ENCODE data around the gene LCAT.
A peak's percentile ranks its signal among the peaks of the same experiment; 100 is the strongest.

The LCAT gene

DNA sequence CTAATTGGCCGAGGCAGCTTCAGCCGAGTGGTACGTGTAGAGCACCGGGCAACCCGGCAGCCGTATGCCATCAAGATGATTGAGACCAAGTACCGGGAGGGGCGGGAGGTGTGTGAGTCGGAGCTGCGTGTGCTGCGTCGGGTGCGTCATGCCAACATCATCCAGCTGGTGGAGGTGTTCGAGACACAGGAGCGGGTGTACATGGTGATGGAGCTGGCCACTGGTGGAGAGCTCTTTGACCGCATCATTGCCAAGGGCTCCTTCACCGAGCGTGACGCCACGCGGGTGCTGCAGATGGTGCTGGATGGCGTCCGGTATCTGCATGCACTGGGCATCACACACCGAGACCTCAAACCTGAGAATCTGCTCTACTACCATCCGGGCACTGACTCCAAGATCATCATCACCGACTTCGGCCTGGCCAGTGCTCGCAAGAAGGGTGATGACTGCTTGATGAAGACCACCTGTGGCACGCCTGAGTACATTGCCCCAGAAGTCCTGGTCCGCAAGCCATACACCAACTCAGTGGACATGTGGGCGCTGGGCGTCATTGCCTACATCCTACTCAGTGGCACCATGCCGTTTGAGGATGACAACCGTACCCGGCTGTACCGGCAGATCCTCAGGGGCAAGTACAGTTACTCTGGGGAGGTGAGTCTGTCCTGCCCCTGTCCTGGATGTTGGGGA lies 34.7 kb downstream of the LCAT start:
- DNase-seq = no peak

DNA sequence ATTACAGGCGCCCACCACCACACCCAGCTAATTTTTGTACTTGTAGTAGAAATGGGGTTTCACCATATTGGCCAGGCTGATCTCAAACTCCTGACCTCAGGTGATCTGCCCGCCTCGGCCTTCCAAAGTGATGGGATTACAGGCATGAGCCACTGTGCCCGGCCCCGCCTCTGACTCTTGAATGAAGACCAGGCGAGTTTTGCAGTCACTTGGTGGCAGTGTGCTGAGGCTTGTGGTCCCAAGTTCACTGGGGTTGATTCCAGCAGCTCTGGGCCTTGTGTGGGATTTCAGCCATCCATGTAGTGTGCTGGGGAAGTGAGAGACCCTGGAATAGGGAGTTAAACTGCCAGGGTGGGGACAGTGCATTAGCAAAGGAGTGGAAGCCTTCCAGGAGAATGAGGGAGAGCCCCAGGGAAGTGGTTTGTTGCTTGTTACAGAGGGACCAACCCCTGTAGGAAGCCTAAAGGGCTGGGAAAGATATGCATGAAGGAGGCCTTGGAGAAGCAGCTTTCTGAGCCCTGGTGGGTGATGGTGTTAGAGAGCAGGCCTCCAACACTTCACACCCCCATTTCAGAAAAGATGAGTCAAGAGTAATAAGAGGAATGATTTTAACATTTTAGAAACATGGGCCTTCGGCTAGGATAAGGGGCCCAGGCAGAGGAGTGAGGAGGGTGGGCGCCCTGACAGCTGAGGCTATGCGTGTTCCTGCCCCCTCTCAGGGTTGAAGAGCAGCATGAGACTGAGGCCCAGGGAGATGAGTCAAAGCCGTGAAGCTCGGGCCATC lies 36.3 kb downstream of the LCAT start:
- DNase-seq = no peak

DNA sequence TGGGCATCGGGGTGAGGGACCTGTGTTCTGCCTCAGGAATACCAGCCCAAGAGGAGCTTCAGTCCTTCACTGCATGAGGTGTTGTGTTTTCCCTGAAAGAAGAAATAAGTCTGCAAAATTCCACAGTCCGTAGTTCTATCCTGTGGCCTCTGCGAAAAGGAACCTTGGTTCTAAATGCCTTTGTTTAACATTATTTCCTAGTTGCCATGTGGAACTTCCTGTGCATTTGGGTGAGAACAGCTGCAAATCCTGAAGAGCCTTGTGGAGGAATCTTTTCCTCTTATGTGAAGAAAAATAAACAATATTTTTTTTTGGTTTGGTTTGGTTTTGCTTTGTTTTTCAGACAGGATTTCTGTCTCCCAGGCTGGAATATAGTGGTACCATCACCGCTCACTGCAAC lies 41.1 kb downstream of the LCAT start:
- DNase-seq = no peak

DNA sequence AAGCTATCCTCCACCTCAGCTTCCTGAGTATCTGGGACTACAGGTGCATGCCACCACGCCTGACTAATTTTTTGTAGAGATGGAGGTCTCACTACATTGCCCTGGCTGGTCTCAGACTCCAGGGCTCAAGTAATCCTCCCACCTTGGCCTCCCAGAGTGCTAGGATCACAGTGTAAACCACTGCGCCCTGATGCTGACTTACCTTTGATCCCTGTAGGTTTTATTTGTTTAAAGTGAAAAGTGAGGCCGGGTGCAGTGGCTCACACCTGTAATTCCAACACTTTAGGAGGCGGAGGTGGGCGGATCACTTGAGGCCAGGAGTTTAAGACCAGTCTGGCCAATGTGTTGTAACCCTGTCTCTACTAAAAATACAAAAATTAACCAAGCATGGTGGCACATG lies 42.2 kb downstream of the LCAT start:
- DNase-seq = no peak

DNA sequence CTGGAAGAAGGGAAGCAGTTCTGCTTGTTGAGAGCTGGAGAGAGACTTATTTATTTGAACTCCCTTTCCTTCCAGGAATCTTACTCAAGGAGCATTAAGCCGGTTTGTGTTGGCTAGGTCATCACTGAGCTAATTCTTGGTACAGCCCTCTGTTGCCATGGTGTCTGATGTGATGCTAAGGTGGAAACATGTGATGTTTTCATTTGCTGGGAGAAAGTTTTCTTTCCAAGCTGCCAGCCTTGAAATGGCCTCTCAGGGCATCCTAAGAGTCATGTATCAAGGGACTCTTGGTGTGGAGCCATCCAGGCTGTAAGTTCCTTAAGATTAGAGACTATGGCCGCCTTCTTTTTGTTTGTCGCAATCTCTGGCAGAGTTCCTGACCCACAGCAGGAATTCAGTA lies 46.7 kb downstream of the LCAT start:
- DNase-seq = no peak

DNA sequence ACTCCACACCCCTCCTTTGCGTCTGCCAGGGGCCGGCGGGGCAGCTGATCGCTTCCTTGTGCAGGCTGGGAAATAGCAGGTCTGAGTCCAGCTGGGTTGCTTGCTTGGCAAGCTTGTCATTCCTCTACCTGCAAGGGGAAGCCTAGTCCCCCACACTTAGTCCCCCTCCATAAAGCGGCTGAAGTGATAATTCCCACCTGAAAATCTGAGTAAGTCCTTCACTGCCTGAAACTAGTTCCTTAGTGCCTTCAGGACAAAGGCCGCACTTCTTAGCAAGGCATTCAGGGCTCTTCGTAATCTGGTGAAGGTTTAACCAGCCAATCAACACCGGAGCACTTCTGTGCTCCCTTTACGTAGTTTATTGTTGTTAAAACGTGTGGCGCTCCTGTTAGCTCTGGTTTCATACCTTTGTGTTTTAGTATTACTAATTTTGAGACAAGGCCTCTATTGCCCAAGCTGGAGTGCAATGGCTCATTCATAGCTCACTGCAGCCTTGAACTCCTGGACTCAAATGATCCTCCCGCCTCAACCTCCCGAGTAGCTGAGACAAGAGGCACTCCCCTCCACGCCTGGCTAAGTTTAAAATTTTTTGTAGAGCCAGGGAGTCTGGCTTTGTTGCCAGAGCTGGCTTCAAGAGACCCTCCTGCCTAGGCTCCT lies 50.0 kb downstream of the LCAT start:
- DNase-seq = no peak

DNA sequence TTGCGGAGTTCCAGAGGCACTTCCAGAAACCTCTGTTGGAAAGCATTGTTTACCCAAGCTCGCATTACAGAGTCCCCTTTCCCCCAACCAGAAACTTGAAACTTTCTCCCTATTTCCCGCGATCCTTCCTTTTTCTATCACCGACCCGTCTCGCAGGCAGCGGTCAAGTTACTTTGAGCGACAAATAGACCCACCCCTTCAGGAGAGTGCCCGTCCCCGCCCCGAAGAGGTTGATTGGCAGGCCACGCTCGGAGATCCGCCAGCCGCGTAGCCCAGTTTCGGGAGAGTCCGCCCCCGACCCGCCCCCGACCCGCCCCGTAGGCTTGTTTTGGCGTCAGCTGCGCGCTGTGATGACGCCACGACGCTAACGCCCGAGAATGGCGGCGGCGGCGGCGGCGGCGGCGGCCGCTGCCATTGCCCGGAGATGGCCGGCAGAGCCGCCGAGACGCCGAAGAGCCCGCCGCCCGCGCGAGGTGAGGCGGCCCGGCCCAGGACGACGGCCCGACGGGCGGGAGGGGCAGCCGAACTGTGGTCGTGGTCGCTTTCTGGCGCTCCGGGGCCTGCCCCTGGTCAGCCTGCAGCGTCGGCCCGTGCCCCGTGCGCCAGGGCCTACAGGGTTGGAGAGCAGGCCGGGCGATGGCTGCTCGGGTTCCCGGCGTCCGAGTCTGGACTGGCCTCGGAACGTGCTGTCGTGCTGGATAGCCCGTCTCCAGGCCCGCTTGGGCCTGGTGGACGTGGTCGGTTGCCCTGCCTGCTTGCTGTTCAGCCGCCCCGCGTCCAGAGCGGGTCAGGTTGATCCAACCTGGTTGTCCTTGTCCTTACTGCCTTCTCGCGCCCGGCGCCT lies 50.8 kb downstream of the LCAT start, which contains the start of gene PSKH1:
Gene PSKH1, plus strand, starts transcription at position 356 of the 844 bp plus-strand sequence. CDS start 15,496 bp downstream, outside the sequence.
- peak; percentile 95 for DNase-seq

DNA sequence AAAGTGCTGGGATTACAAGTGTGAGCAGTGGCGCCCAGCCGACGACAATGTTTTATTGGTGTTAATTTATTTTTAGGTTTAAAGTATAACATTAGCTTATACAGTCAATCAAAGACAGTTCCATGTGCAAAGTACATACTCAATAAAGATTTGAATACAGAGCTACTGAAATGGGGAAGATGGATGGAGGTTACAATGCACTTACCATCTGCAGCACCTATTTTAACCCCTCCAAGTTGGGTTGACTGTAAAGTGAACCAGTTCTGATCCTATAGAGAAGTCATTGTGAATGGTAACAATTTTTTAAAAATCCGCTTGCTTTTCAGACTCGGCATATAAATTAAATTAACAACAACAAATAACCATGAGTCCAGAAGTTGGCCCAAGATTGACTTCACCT lies 51.5 kb downstream of the LCAT start:
- no peak for DNase-seq
